ENCODE measurements around the gene ICA1.

DNA sequence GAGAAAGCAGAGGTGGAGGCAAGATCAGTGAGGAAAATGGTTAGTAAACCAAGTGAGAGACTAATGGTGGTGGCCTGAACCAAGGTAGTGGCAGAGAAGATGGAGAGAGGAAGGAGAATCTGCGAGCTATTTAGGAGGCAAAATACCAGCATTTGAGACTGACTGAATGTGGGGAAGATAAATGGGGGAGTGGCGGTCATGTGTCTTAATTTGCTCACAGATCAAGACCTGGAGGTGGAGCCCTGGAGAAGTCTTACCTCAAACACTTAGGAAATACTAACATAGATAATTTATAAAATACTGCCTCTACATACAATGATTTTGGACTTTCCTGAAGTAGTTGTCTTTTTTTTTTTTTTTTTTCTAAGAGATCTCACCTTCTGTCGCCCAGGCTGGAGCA is 34.7 kb downstream of the ICA1 start:
- TF ChIP-seq, protein P1, sequence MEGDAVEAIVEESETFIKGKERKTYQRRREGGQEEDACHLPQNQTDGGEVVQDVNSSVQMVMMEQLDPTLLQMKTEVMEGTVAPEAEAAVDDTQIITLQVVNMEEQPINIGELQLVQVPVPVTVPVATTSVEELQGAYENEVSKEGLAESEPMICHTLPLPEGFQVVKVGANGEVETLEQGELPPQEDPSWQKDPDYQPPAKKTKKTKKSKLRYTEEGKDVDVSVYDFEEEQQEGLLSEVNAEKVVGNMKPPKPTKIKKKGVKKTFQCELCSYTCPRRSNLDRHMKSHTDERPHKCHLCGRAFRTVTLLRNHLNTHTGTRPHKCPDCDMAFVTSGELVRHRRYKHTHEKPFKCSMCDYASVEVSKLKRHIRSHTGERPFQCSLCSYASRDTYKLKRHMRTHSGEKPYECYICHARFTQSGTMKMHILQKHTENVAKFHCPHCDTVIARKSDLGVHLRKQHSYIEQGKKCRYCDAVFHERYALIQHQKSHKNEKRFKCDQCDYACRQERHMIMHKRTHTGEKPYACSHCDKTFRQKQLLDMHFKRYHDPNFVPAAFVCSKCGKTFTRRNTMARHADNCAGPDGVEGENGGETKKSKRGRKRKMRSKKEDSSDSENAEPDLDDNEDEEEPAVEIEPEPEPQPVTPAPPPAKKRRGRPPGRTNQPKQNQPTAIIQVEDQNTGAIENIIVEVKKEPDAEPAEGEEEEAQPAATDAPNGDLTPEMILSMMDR (IDR thresholded peaks at IDR 0.05; ENCODE audit: low read depth, low read length), result no peak
- no peak for TF ChIP-seq POLR2A (IDR thresholded peaks at IDR 0.05; ENCODE audit: extremely low read depth, insufficient read length)
- TF ChIP-seq, protein P2, sequence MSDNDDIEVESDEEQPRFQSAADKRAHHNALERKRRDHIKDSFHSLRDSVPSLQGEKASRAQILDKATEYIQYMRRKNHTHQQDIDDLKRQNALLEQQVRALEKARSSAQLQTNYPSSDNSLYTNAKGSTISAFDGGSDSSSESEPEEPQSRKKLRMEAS (IDR thresholded peaks at IDR 0.05; ENCODE audit: low read depth, low read length), result no peak

Measured in NB4 (cell line).